Keratinocyte (primary cell): Measurements from ENCODE around the gene CACNA1S. TPM values are rescaled to one million over a fixed set of nuclear protein-coding genes. Genes with fewer than 3 reads are reported as not detected.

Experiments used
- DNase-seq: peaks from one replicate; pipeline ENCODE4 v3.0.0-alpha.2; 2011; ENCODE audit warnings: low read depth, missing footprints, low spot score
- FAIRE-seq: peaks from 2 replicates; lab custom pipeline; 2011; peaks lifted over from hg19 to GRCh38; lab: Jason Lieb, UNC
- H2AFZ ChIP-seq: 2 replicates; pipeline ENCODE4 v1.6.0; 2012; ENCODE audit warnings: low read length, control low read depth, inconsistent platforms; ENCODE audit not compliant: control insufficient read depth
- H3K27ac ChIP-seq: 2 replicates; pipeline ENCODE4 v1.5.1; 2011; ENCODE audit warnings: low read length; ENCODE audit not compliant: control insufficient read depth, insufficient read depth
- H3K27me3 ChIP-seq: 3 replicates; pipeline ENCODE4 v1.6.0; 2011; ENCODE audit warnings: low read length; ENCODE audit not compliant: control insufficient read depth, insufficient read depth; ENCODE audit errors: extremely low read depth
- H3K36me3 ChIP-seq, 2 experiments: 2 replicates in 1 of 2; 3 replicates in 1 of 2; pipeline ENCODE4 v1.5.1; 2011; ENCODE audit warnings: low read length in 2 of 2, mild to moderate bottlenecking in 1 of 2; ENCODE audit not compliant: control insufficient read depth in 2 of 2, insufficient read depth in 2 of 2; ENCODE audit errors: extremely low read depth in 1 of 2
- H3K4me1 ChIP-seq: 3 replicates; pipeline ENCODE4 v1.5.1; 2011; ENCODE audit warnings: low read length; ENCODE audit not compliant: control insufficient read depth, insufficient read depth; ENCODE audit errors: extremely low read depth
- H3K4me2 ChIP-seq: 3 replicates; pipeline ENCODE4 v1.6.0; 2011; ENCODE audit warnings: low read depth, low read length; ENCODE audit not compliant: control insufficient read depth, insufficient read depth; ENCODE audit errors: extremely low read depth
- H3K4me3 ChIP-seq, 3 experiments: fragments of 200-600 bp in 1 of 3; sonication (generic) in 1 of 3; 2 replicates in 2 of 3; 3 replicates in 1 of 3; pipeline ENCODE4 v1.5.1; 2011 to 2016; ENCODE audit warnings: low read length in 3 of 3, mild to moderate bottlenecking in 3 of 3, control low read depth in 2 of 3, inconsistent platforms in 1 of 3, low read depth in 1 of 3, mixed read lengths in 1 of 3, mixed run types in 1 of 3, moderate library complexity in 1 of 3; ENCODE audit not compliant: control insufficient read depth in 2 of 3, insufficient read depth in 2 of 3; ENCODE audit errors: extremely low read depth in 1 of 3
- H3K79me2 ChIP-seq: 2 replicates; pipeline ENCODE4 v1.6.0; 2012; ENCODE audit warnings: low read length; ENCODE audit not compliant: control insufficient read depth, insufficient read depth
- H3K9ac ChIP-seq: 3 replicates; pipeline ENCODE4 v1.6.0; 2011; ENCODE audit warnings: low read length; ENCODE audit not compliant: control insufficient read depth, insufficient read depth; ENCODE audit errors: extremely low read depth
- H3K9me1 ChIP-seq: 3 replicates; pipeline ENCODE4 v1.6.0; 2011; ENCODE audit warnings: low read length; ENCODE audit not compliant: control insufficient read depth, insufficient read depth; ENCODE audit errors: extremely low read depth
- H3K9me3 ChIP-seq: 2 replicates; pipeline ENCODE4 v1.5.1; 2012; ENCODE audit warnings: low read depth, low read length; ENCODE audit not compliant: control insufficient read depth
- H4K20me1 ChIP-seq: 3 replicates; pipeline ENCODE4 v1.6.0; 2011; ENCODE audit warnings: low read length; ENCODE audit not compliant: control insufficient read depth, insufficient read depth; ENCODE audit errors: extremely low read depth
- EZH2 ChIP-seq: IDR thresholded peaks from one replicate; pipeline ENCODE4 v1.6.1; 2012; ENCODE audit warnings: inconsistent platforms, mild to moderate bottlenecking, low read length, moderate library complexity
- dilution Hi-C: fragments of 300-500 bp; cut with MboI; formaldehyde crosslinking; loops from one replicate; pipeline ENCODE4 v1.7.0; 2020; ENCODE audit warnings: low sequenced_read_pairs; ENCODE audit not compliant: extremely low pct_ligation_motif_present
- polyA plus RNA-seq, 5 experiments: library from polyadenylated mRNA; depleted of rRNA in 3 of 5; stranded (reverse) in 3 of 5; stranded (forward) in 1 of 5; unstranded in 1 of 5; fragments of >200 nt; gene quantifications; 1 replicate in 1 of 5; 2 replicates in 3 of 5; 3 replicates in 1 of 5; pipeline versions ENCODE4 v1.2.1 to v1.2.3, GENCODE V29; 2011 to 2012; ENCODE audit warnings: missing spikeins in 2 of 5, low read depth in 1 of 5, low replicate concordance in 1 of 5
- TF ChIP-seq, protein P1 (sequence below), 3 experiments: IDR thresholded peaks in 1 of 3; conservative IDR thresholded peaks in 1 of 3; optimal IDR thresholded peaks in 1 of 3; 2 replicates in 2 of 3; 3 replicates in 1 of 3; pipeline versions ENCODE3 to v1.5.1; 2011; ENCODE audit warnings: low read length in 3 of 3, mild to moderate bottlenecking in 3 of 3, moderate library complexity in 2 of 3, control low read depth in 1 of 3, inconsistent platforms in 1 of 3; ENCODE audit not compliant: insufficient read depth in 2 of 3; ENCODE audit errors: extremely low read depth in 1 of 3

CACNA1S gene
- polyA plus RNA-seq, 1 donor (not counting 4 experiments of a cell fraction or from before 2014, with no cell fraction given) = not detected

GRCh38 chr1:201059401-201059800, 52.8 kb downstream of the CACNA1S start:
- TF ChIP-seq, protein P1, sequence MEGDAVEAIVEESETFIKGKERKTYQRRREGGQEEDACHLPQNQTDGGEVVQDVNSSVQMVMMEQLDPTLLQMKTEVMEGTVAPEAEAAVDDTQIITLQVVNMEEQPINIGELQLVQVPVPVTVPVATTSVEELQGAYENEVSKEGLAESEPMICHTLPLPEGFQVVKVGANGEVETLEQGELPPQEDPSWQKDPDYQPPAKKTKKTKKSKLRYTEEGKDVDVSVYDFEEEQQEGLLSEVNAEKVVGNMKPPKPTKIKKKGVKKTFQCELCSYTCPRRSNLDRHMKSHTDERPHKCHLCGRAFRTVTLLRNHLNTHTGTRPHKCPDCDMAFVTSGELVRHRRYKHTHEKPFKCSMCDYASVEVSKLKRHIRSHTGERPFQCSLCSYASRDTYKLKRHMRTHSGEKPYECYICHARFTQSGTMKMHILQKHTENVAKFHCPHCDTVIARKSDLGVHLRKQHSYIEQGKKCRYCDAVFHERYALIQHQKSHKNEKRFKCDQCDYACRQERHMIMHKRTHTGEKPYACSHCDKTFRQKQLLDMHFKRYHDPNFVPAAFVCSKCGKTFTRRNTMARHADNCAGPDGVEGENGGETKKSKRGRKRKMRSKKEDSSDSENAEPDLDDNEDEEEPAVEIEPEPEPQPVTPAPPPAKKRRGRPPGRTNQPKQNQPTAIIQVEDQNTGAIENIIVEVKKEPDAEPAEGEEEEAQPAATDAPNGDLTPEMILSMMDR (optimal IDR thresholded peaks at IDR 0.05 in 1 of 3, IDR thresholded peaks at IDR 0.05 in 1 of 3, conservative IDR thresholded peaks at IDR 0.05 in 1 of 3; ENCODE audit: extremely low read depth in 1 of 3, insufficient read depth in 2 of 3, low read length in 3 of 3) = no peak
- TF ChIP-seq EZH2 = no peak
- Histone ChIP-seq H2AFZ (no peak overlapping the region), H3K9ac (no peak overlapping the region), H3K27ac (no peak overlapping the region), H3K27me3 (peaks cover 9% of the 10 kb centered on the region), H3K4me1 (peaks cover 6% of the 10 kb centered on the region), H3K79me2 (no peaks in the 10 kb centered on the region), H3K36me3 (no peaks in the 10 kb centered on the region), H3K4me2 (no peak overlapping the region), H3K9me1 (no peaks in the 10 kb centered on the region), H3K4me3 (no peak overlapping the region), H3K9me3 (no peaks in the 10 kb centered on the region), H4K20me1 (no peaks in the 10 kb centered on the region)
- dilution Hi-C loops = no loop called here
- DNase-seq (no peak), FAIRE-seq (no peak)

- TF ChIP-seq EZH2 = peak; percentile 41
- TF ChIP-seq, protein P1 (optimal IDR thresholded peaks at IDR 0.05 in 1 of 3, IDR thresholded peaks at IDR 0.05 in 1 of 3, conservative IDR thresholded peaks at IDR 0.05 in 1 of 3; ENCODE audit: extremely low read depth in 1 of 3, insufficient read depth in 2 of 3, low read length in 3 of 3) = no peak
- no peak overlapping the region for H3K9ac ChIP-seq
- H3K9me3 ChIP-seq = no peaks in the 10 kb centered on the region
- H3K79me2 ChIP-seq = no peaks in the 10 kb centered on the region
- H2AFZ ChIP-seq = no peak overlapping the region
- no peak overlapping the region for H3K27ac ChIP-seq
- H3K27me3 ChIP-seq = peaks cover 42% of the 10 kb centered on the region
- H3K4me2 ChIP-seq = no peak overlapping the region
- no peaks in the 10 kb centered on the region for H3K4me1 ChIP-seq
- H4K20me1 ChIP-seq = no peaks in the 10 kb centered on the region
- dilution Hi-C loops = no loop called here
- FAIRE-seq (no peak), DNase-seq (no peak)
- no peaks in the 10 kb centered on the region for H3K9me1 ChIP-seq
- no peaks in the 10 kb centered on the region for H3K36me3 ChIP-seq
- no peak overlapping the region for H3K4me3 ChIP-seq
Measured at GRCh38 chr1:201054091-201054543, 58.1 kb downstream of the CACNA1S start.
